ENCODE results near the gene ZNF281.
A peak's percentile ranks its signal among the peaks of the same experiment; 100 is the strongest.

The ZNF281 gene

GRCh38 chr1:200409761-200410565 is at the start of gene ZNF281:
ZNF281 (minus strand) TSS chr1:200410036; CDS start chr1:200409705, 331 bp downstream.
- peak; percentile 85 for FAIRE-seq

- FAIRE-seq = no peak
These were observed 48.9 kb upstream of the ZNF281 start for GRCh38 chr1:200458780-200459179.

GRCh38 chr1:200457810-200458209 is 48.0 kb upstream of the ZNF281 start:
- FAIRE-seq = peak; percentile 33

- FAIRE-seq = no peak
These were observed 44.6 kb upstream of the ZNF281 start for GRCh38 chr1:200454425-200454824.

GRCh38 chr1:200453553-200453905 is 43.7 kb upstream of the ZNF281 start:
- no peak for FAIRE-seq

- FAIRE-seq = no peak
These were observed 43.2 kb upstream of the ZNF281 start for GRCh38 chr1:200452850-200453552.

- no peak for FAIRE-seq
These were observed 38.4 kb upstream of the ZNF281 start for GRCh38 chr1:200448034-200448762.

GRCh38 chr1:200445213-200445612 is 35.4 kb upstream of the ZNF281 start:
- no peak for FAIRE-seq

GRCh38 chr1:200444478-200444877 is 34.6 kb upstream of the ZNF281 start:
- no peak for FAIRE-seq

GRCh38 chr1:200443860-200444259 is 34.0 kb upstream of the ZNF281 start:
- no peak for FAIRE-seq

GRCh38 chr1:200442537-200443156 is 32.8 kb upstream of the ZNF281 start:
- no peak for FAIRE-seq

- no peak for FAIRE-seq
These were observed 32.2 kb upstream of the ZNF281 start for GRCh38 chr1:200442023-200442422.

- FAIRE-seq = no peak
These were observed 29.1 kb upstream of the ZNF281 start for GRCh38 chr1:200438911-200439310.

GRCh38 chr1:200438413-200438812 is 28.6 kb upstream of the ZNF281 start:
- peak; percentile 88 for FAIRE-seq

GRCh38 chr1:200437556-200438203 is 27.8 kb upstream of the ZNF281 start:
- FAIRE-seq = no peak

GRCh38 chr1:200437088-200437487 is 27.3 kb upstream of the ZNF281 start:
- no peak for FAIRE-seq

GRCh38 chr1:200436436-200436835 is 26.6 kb upstream of the ZNF281 start:
- FAIRE-seq = no peak

GRCh38 chr1:200435200-200435780 is 25.5 kb upstream of the ZNF281 start:
- FAIRE-seq = no peak

GRCh38 chr1:200433586-200433985 is 23.8 kb upstream of the ZNF281 start:
- no peak for FAIRE-seq

GRCh38 chr1:200432586-200432985 is 22.8 kb upstream of the ZNF281 start:
- no peak for FAIRE-seq

- FAIRE-seq = no peak
These were observed 19.4 kb upstream of the ZNF281 start for GRCh38 chr1:200429221-200429751.

Measured in TTC549 (cell line).